H1 (cell line): Measurements from ENCODE around the gene BCL2L14. TPM values are rescaled to one million over a fixed set of nuclear protein-coding genes. Genes with fewer than 3 reads are reported as not detected.

Experiments used
- CTCF ChIA-PET: fragments of 300-600 bp; sonication (Branson Sonifier 250); formaldehyde crosslinking; loops from one replicate; lab custom pipeline; 2021; ENCODE audit not compliant: partially characterized antibody; lab: Charles Lee
- POLR2A ChIA-PET: fragments of 300-600 bp; sonication (Branson Sonifier 250); formaldehyde crosslinking; loops from one replicate; lab custom pipeline; 2021; ENCODE audit warnings: inconsistent platforms; ENCODE audit not compliant: partially characterized antibody; lab: Charles Lee
- DNase-seq, 2 experiments: peaks; one replicate each; pipeline versions ENCODE4 v3.0.0 to v3.0.0-alpha.2; 2010 to 2022; ENCODE audit warnings: low spot score in 2 of 2, low read depth in 1 of 2, mixed read lengths in 1 of 2
- FAIRE-seq: peaks from 2 replicates; lab custom pipeline; 2011; peaks lifted over from hg19 to GRCh38; lab: Jason Lieb, UNC
- H2AFZ ChIP-seq: 2 replicates; pipeline ENCODE4 v1.8.1; 2012; ENCODE audit warnings: low read length, inconsistent platforms
- H2AK5ac ChIP-seq: 2 replicates; pipeline ENCODE4 v1.6.1; 2013; ENCODE audit warnings: low read depth, low read length
- H2BK120ac ChIP-seq: replicated peaks from 2 replicates; pipeline ENCODE3; 2013; ENCODE audit warnings: low read depth, low read length, inconsistent platforms
- H2BK12ac ChIP-seq: 2 replicates; pipeline ENCODE4 v1.6.1; 2013; ENCODE audit warnings: low read depth, low read length
- H2BK15ac ChIP-seq: 2 replicates; pipeline ENCODE4 v1.6.1; 2013; ENCODE audit warnings: low read length
- H2BK20ac ChIP-seq: 2 replicates; pipeline ENCODE4 v1.6.1; 2013; ENCODE audit warnings: low read length
- H2BK5ac ChIP-seq: 2 replicates; pipeline ENCODE4 v1.6.1; 2013; ENCODE audit warnings: low read depth, low read length
- H3K14ac ChIP-seq: 2 replicates; pipeline ENCODE4 v1.6.1; 2013; ENCODE audit warnings: inconsistent platforms; ENCODE audit not compliant: insufficient read length
- H3K18ac ChIP-seq: 2 replicates; pipeline ENCODE4 v1.6.1; 2013; ENCODE audit warnings: low read length; ENCODE audit errors: extremely low read depth
- H3K23ac ChIP-seq: 2 replicates; pipeline ENCODE4 v1.6.1; 2013; ENCODE audit warnings: inconsistent platforms; ENCODE audit not compliant: insufficient read length
- H3K23me2 ChIP-seq: 2 replicates; pipeline ENCODE4 v1.6.1; 2013; ENCODE audit warnings: low read depth, low read length
- H3K27ac ChIP-seq: 2 replicates; pipeline ENCODE4 v1.6.1; 2011; ENCODE audit warnings: low read depth, low read length, inconsistent platforms
- H3K27me3 ChIP-seq, 4 experiments: replicated peaks in 1 of 4; 1 replicate in 1 of 4; 2 replicates in 3 of 4; pipeline versions ENCODE4 v1.6.1 to v1.8.1; 2011 to 2013; ENCODE audit warnings: low read length in 3 of 4, mild to moderate bottlenecking in 3 of 4, inconsistent platforms in 2 of 4, mixed read lengths in 2 of 4, moderate library complexity in 1 of 4; ENCODE audit not compliant: control insufficient read depth in 3 of 4, insufficient read depth in 3 of 4; ENCODE audit errors: extremely low read depth in 1 of 4
- H3K36me3 ChIP-seq, 4 experiments: 2 replicates each; pipeline versions ENCODE4 v1.6.1 to v1.8.1; 2011 to 2013; ENCODE audit warnings: mild to moderate bottlenecking in 4 of 4, low read length in 3 of 4, moderate library complexity in 2 of 4, control low read depth in 1 of 4, inconsistent platforms in 1 of 4; ENCODE audit not compliant: insufficient read depth in 4 of 4, control insufficient read depth in 2 of 4
- H3K4ac ChIP-seq: replicated peaks from 2 replicates; pipeline ENCODE3; 2013; ENCODE audit warnings: low read length, low read depth, mixed read lengths, inconsistent platforms; ENCODE audit not compliant: insufficient read length
- H3K4me1 ChIP-seq, 4 experiments: replicated peaks in 1 of 4; 1 replicate in 1 of 4; 2 replicates in 3 of 4; pipeline versions ENCODE4 v1.6.1 to v1.8.1; 2011 to 2013; ENCODE audit warnings: low read length in 3 of 4, inconsistent platforms in 2 of 4, mixed read lengths in 1 of 4; ENCODE audit not compliant: insufficient read depth in 4 of 4, control insufficient read depth in 3 of 4
- H3K4me2 ChIP-seq, 2 experiments: 2 replicates each; pipeline versions ENCODE4 v1.6.1 to v1.8.1; 2011 to 2013; ENCODE audit warnings: low read depth in 2 of 2, low read length in 2 of 2, control low read depth in 1 of 2, inconsistent platforms in 1 of 2, mild to moderate bottlenecking in 1 of 2; ENCODE audit not compliant: insufficient read depth in 1 of 2
- H3K4me3 ChIP-seq, 4 experiments: fragments of 200-600, 300-600 bp in 1 of 4; sonication (generic), shearing (Covaris generic), sonication (Bioruptor Twin) in 1 of 4; 2 replicates each; pipeline versions ENCODE4 v1.5.1 to v1.8.1; 2011 to 2016; ENCODE audit warnings: low read length in 4 of 4, low read depth in 3 of 4, control low read depth in 2 of 4, inconsistent platforms in 2 of 4, mild to moderate bottlenecking in 2 of 4, mixed read lengths in 1 of 4, moderate library complexity in 1 of 4; ENCODE audit not compliant: insufficient read depth in 2 of 4; ENCODE audit errors: extremely low read depth in 1 of 4
- H3K56ac ChIP-seq: replicated peaks from 2 replicates; pipeline ENCODE3; 2013; ENCODE audit warnings: low read depth, mild to moderate bottlenecking, mixed read lengths, low read length, inconsistent platforms; ENCODE audit not compliant: insufficient read length
- H3K79me1 ChIP-seq: 2 replicates; pipeline ENCODE4 v1.6.1; 2013; ENCODE audit warnings: low read depth, low read length, control low read depth
- H3K79me2 ChIP-seq, 2 experiments: 2 replicates each; pipeline versions ENCODE4 v1.6.1 to v1.8.1; 2012 to 2013; ENCODE audit warnings: low read length in 2 of 2, mild to moderate bottlenecking in 2 of 2, inconsistent platforms in 1 of 2; ENCODE audit not compliant: insufficient read depth in 2 of 2, control insufficient read depth in 1 of 2
- H3K9ac ChIP-seq, 4 experiments: replicated peaks in 1 of 4; 1 replicate in 1 of 4; 2 replicates in 3 of 4; pipeline versions ENCODE4 v1.6.1 to v1.8.1; 2011 to 2013; ENCODE audit warnings: low read depth in 3 of 4, low read length in 3 of 4, control low read depth in 2 of 4, mild to moderate bottlenecking in 2 of 4, moderate library complexity in 2 of 4, inconsistent platforms in 1 of 4; ENCODE audit errors: extremely low read depth in 1 of 4
- H3K9me3 ChIP-seq, 2 experiments: 2 replicates each; pipeline versions ENCODE4 v1.6.1 to v1.8.1; 2012 to 2013; ENCODE audit warnings: mild to moderate bottlenecking in 2 of 2, moderate library complexity in 2 of 2, control low read depth in 1 of 2, inconsistent platforms in 1 of 2, low read depth in 1 of 2, low read length in 1 of 2, mixed read lengths in 1 of 2; ENCODE audit not compliant: insufficient read depth in 2 of 2
- H4K20me1 ChIP-seq, 2 experiments: replicated peaks in 1 of 2; 2 replicates each; pipeline versions ENCODE3 to v1.8.1; 2011 to 2013; ENCODE audit warnings: inconsistent platforms in 2 of 2, low read length in 2 of 2, mild to moderate bottlenecking in 1 of 2; ENCODE audit not compliant: insufficient read depth in 2 of 2, control insufficient read depth in 1 of 2
- H4K5ac ChIP-seq: 2 replicates; pipeline ENCODE4 v1.6.1; 2013; ENCODE audit warnings: low read length, low read depth, mixed read lengths, inconsistent platforms; ENCODE audit not compliant: insufficient read length
- H4K8ac ChIP-seq: 2 replicates; pipeline ENCODE4 v1.8.0; 2013; ENCODE audit warnings: mild to moderate bottlenecking, moderate library complexity, low read length, inconsistent platforms; ENCODE audit not compliant: insufficient read depth; ENCODE audit errors: extremely low read depth
- H4K91ac ChIP-seq: replicated peaks from 2 replicates; pipeline ENCODE3; 2013; ENCODE audit warnings: low read length, mixed read lengths, inconsistent platforms; ENCODE audit not compliant: insufficient read length
- BRCA1 ChIP-seq: IDR thresholded peaks from 2 replicates; pipeline ENCODE4 v1.6.1; 2012; ENCODE audit warnings: low read depth, low read length, improper control_type of control experiment
- CHD1 ChIP-seq: IDR thresholded peaks from 2 replicates; pipeline ENCODE4 v1.6.1; 2012; ENCODE audit warnings: low read depth, low read length, improper control_type of control experiment
- EZH2 ChIP-seq: fragments of 200-600 bp; sonication (generic); IDR thresholded peaks from 2 replicates; pipeline ENCODE4 v1.7.1; 2012; ENCODE audit warnings: low read depth, mild to moderate bottlenecking, moderate library complexity, low read length, inconsistent platforms; ENCODE audit not compliant: severe bottlenecking
- GTF2F1 ChIP-seq: IDR thresholded peaks from 2 replicates; pipeline ENCODE4 v1.6.1; 2012; ENCODE audit warnings: low read depth, low read length, improper control_type of control experiment, borderline replicate concordance
- KDM1A ChIP-seq: fragments of 200-600, 300-600 bp; sonication (generic); IDR thresholded peaks from 2 replicates; pipeline ENCODE4 v1.7.1; 2016; ENCODE audit warnings: mild to moderate bottlenecking, low read length, borderline replicate concordance
- KDM5A ChIP-seq: fragments of 200-600 bp; IDR thresholded peaks from 2 replicates; pipeline ENCODE4 v1.7.1; 2012; ENCODE audit warnings: mild to moderate bottlenecking, low read length, inconsistent platforms, mixed read lengths
- RFX5 ChIP-seq: IDR thresholded peaks from 2 replicates; pipeline ENCODE4 v1.6.1; 2011; ENCODE audit warnings: low read depth, low read length, improper control_type of control experiment, borderline replicate concordance
- SAP30 ChIP-seq: fragments of 300-600 bp; sonication (generic); IDR thresholded peaks from 2 replicates; pipeline ENCODE4 v1.7.1; 2012; ENCODE audit warnings: low read length, moderate library complexity, mild to moderate bottlenecking, inconsistent platforms; ENCODE audit not compliant: insufficient read depth, insufficient replicate concordance
- SIN3A ChIP-seq, 2 experiments: IDR thresholded peaks in 1 of 2; conservative IDR thresholded peaks in 1 of 2; 2 replicates each; pipeline ENCODE4 v1.6.1; 2011 to 2012; ENCODE audit warnings: low read length in 2 of 2, improper control_type of control experiment in 1 of 2, low read depth in 1 of 2, mild to moderate bottlenecking in 1 of 2
- WGBS, 2 experiments: shearing (Covaris generic) in 1 of 2; methylation state at CpG; one replicate each; pipeline versions ENCODE4 v1.1.6 to v1.1.7; 2013 to 2015; ENCODE audit warnings: low lambda C conversion rate in 2 of 2, mixed read lengths in 2 of 2, inconsistent platforms in 1 of 2, low coverage in 1 of 2, missing lambda C conversion rate in 1 of 2; ENCODE audit not compliant: insufficient replicate concordance in 2 of 2, insufficient coverage in 1 of 2, insufficient read length in 1 of 2; ENCODE audit errors: extremely low coverage in 1 of 2, missing lambda C conversion rate in 1 of 2; 5-methylcytosine and 5-hydroxymethylcytosine counted together
- polyA plus RNA-seq, 7 experiments: library from polyadenylated mRNA; depleted of rRNA in 3 of 7; stranded (reverse) in 5 of 7; unstranded in 2 of 7; fragments of >200 nt in 5 of 7; fragments of 200-250 nt in 2 of 7; gene quantifications; 1 replicate in 5 of 7; 2 replicates in 1 of 7; 4 replicates in 1 of 7; pipeline versions ENCODE4 v1.2.1 to v1.2.3, GENCODE V29; 2011 to 2013; ENCODE audit warnings: missing spikeins in 2 of 7, mixed read lengths in 2 of 7
- total RNA-seq: library from RNA; stranded (reverse); fragmentation: NEBNext Ultra II Directional; extraction: Animal tissue kit (Norgen Biotek cat#: 25700); gene quantifications from 2 replicates; pipeline ENCODE4 v1.2.1, GENCODE V29; 2021
- TF ChIP-seq, protein P1 (sequence below), 3 experiments: IDR thresholded peaks; 1 replicate in 2 of 3; 2 replicates in 1 of 3; pipeline versions ENCODE4 v1.5.1 to v1.6.1; 2011; ENCODE audit warnings: low read length in 3 of 3, mild to moderate bottlenecking in 3 of 3, inconsistent platforms in 2 of 3, low read depth in 1 of 3, moderate library complexity in 1 of 3; ENCODE audit not compliant: insufficient read depth in 1 of 3; ENCODE audit errors: control extremely low read depth in 1 of 3

Gene BCL2L14
- total and polyA plus RNA-seq, 2 of the 8 experiments (the other 6 are each of a cell fraction or from before 2014, with no cell fraction given): 0.80 to 2.4 TPM

DNA sequence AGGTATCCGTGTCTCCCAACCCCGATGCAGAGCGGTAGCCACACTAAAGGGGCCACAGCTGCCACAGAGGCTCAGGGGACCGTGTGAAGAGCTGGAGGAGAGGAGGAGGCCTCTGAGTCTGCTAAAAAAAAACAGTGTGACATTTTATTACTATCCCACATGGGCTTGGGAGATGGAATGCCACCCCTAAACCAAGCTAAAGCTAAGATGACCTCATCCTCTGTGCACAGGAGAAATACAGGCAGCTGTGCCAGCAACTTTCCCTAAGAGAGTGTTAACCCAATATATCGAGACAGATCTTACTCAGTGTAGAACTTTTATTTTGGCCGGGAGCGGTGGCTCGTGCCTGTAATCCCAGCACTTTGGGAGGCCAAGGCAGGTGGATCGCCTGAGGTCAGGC lies 18.0 kb downstream of the BCL2L14 start:
- peaks cover 2% of the 10 kb centered on the region; the same call in 1 of the 2 replicates for H3K23me2 ChIP-seq
- no peak overlapping the region for H3K4me3 ChIP-seq
- H4K20me1 ChIP-seq: no peaks in the 10 kb centered on the region
- H2BK120ac ChIP-seq: no peak overlapping the region
- 96% methylated on average over 9 of the region's 9 CpGs; no CpG with 5 or more reads in 1 of the 2 experiments for WGBS, 2 experiments
- no peak for FAIRE-seq
- H3K4ac ChIP-seq: no peak overlapping the region
- no peaks in the 10 kb centered on the region for H3K36me3 ChIP-seq
- H3K79me2 ChIP-seq: no peaks in the 10 kb centered on the region
- H3K4me2 ChIP-seq: no peak overlapping the region; a peak in 1 of 4 replicates
- no peak overlapping the region for H2AK5ac ChIP-seq
- POLR2A ChIA-PET: interaction anchor here (2.0 kb wide), 1 partner anchor 12 kb away, joined by 7 read pairs; no protein-coding TSS in a partner anchor
- H3K14ac ChIP-seq: no peak overlapping the region
- no peak overlapping the region for H2AFZ ChIP-seq
- H3K9me3 ChIP-seq: 0 out of 4 replicates have a peak, but pooled peaks cover 0 to 2% of the 10 kb centered on the region in 2 experiments
- H2BK15ac ChIP-seq: peak overlapping the region; percentile 1; the same call in 1 of the 2 replicates
- no peak overlapping the region for H3K9ac ChIP-seq
- H2BK20ac ChIP-seq: no peak overlapping the region
- no peak overlapping the region for H4K5ac ChIP-seq
- DNase-seq: no peak
- H3K27ac ChIP-seq: no peak overlapping the region
- H3K27me3 ChIP-seq: peaks cover 0 to 2% (median 0%) of the 10 kb centered on the region in 4 experiments; a peak in 1 of 7 replicates
- H3K56ac ChIP-seq: no peak overlapping the region
- no peak overlapping the region for H3K23ac ChIP-seq
- CTCF ChIA-PET: interaction anchor here (0.6 to 2.1 kb wide), 2 partner anchors 240 to 592 kb away, joined by 3 to 5 read pairs; no protein-coding TSS in a partner anchor
- peaks cover 13 to 23% (median 18%) of the 10 kb centered on the region in 4 experiments for H3K4me1 ChIP-seq
- no peak overlapping the region for H2BK12ac ChIP-seq
- H3K79me1 ChIP-seq: no peaks in the 10 kb centered on the region
- H4K8ac ChIP-seq: no peak overlapping the region
- no peak overlapping the region for H3K18ac ChIP-seq
- no peak overlapping the region for H4K91ac ChIP-seq
- H2BK5ac ChIP-seq: no peak overlapping the region; the same call in 1 of the 2 replicates
- TF ChIP-seq EZH2 (no peak), BRCA1 (no peak), SIN3A (conservative IDR thresholded peaks at IDR 0.05 in 1 of 2, IDR thresholded peaks at IDR 0.05 in 1 of 2; ENCODE audit: low read depth in 1 of 2, low read length in 2 of 2) (no peak), SAP30 (no peak), KDM1A (no peak), KDM5A (no peak), RFX5 (no peak), GTF2F1 (no peak), CHD1 (no peak)
- TF ChIP-seq, protein P1, sequence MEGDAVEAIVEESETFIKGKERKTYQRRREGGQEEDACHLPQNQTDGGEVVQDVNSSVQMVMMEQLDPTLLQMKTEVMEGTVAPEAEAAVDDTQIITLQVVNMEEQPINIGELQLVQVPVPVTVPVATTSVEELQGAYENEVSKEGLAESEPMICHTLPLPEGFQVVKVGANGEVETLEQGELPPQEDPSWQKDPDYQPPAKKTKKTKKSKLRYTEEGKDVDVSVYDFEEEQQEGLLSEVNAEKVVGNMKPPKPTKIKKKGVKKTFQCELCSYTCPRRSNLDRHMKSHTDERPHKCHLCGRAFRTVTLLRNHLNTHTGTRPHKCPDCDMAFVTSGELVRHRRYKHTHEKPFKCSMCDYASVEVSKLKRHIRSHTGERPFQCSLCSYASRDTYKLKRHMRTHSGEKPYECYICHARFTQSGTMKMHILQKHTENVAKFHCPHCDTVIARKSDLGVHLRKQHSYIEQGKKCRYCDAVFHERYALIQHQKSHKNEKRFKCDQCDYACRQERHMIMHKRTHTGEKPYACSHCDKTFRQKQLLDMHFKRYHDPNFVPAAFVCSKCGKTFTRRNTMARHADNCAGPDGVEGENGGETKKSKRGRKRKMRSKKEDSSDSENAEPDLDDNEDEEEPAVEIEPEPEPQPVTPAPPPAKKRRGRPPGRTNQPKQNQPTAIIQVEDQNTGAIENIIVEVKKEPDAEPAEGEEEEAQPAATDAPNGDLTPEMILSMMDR (IDR thresholded peaks at IDR 0.05; ENCODE audit: control extremely low read depth in 1 of 3, insufficient read depth in 1 of 3, low read depth in 1 of 3, low read length in 3 of 3): no peak
